ENCODE data around the gene RNF123. TPM values are rescaled to one million over a fixed set of nuclear protein-coding genes. Genes with fewer than 3 reads are reported as not detected.

The RNF123 gene
- total and polyA plus RNA-seq, 2 donors (not counting 3 experiments of a cell fraction or from before 2014, with no cell fraction given) = 43.4 to 59.3 TPM

DNA sequence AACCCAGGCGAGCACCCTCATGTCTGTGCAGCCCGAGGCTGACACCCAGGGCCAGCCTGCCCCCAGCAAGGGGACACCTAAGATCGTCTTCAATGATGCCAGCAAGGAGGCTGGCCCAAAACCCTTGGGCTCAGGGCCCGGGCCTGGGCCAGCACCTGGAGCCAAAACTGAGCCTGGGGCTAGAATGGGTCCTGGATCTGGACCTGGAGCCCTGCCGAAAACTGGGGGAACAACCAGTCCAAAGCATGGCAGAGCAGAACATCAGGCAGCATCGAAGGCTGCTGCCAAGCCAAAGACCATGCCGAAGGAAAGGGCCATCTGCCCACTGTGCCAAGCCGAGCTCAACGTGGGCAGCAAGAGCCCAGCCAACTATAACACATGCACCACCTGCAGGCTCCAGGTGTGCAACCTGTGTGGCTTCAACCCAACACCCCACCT is 46.6 kb upstream of the RNF123 start:
- TF ChIP-seq MYC (IDR thresholded peaks at IDR 0.05; ENCODE audit: low read depth, low read length) (no peak), JUN (IDR thresholded peaks at IDR 0.05; ENCODE audit: borderline replicate concordance, insufficient read depth, insufficient read length, low read depth) (no peak), GATA2 (IDR thresholded peaks at IDR 0.05; ENCODE audit: insufficient read depth, insufficient read length, low read depth, low read length) (no peak), POLR2AphosphoS5 (IDR thresholded peaks at IDR 0.05; ENCODE audit: insufficient read depth, low read depth, low read length) (no peak), EZH2 (IDR thresholded peaks at IDR 0.05; ENCODE audit: borderline replicate concordance, low read depth, low read length, severe bottlenecking) (no peak), POLR2A (IDR thresholded peaks at IDR 0.05; ENCODE audit: low read depth, low read length) (no peak), CTCF (IDR thresholded peaks at IDR 0.05; ENCODE audit: extremely low read depth in 1 of 2, insufficient read depth in 1 of 2, low read depth in 1 of 2, low read length in 2 of 2) (no peak), FOS (IDR thresholded peaks at IDR 0.05; ENCODE audit: borderline replicate concordance, insufficient read depth, low read length) (no peak)
- TF ChIP-seq, protein P1, sequence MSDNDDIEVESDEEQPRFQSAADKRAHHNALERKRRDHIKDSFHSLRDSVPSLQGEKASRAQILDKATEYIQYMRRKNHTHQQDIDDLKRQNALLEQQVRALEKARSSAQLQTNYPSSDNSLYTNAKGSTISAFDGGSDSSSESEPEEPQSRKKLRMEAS (IDR thresholded peaks at IDR 0.05; ENCODE audit: insufficient read depth, insufficient read length) = no peak
- Histone ChIP-seq H3K4me3 (replicated peaks in 1 of 3; ENCODE audit: insufficient read depth in 1 of 3, low read depth in 1 of 3, low read length in 3 of 3) (no peak overlapping the region), H2AFZ (ENCODE audit: low read depth, low read length) (no peak overlapping the region), H3K4me1 (ENCODE audit: control insufficient read depth, extremely low read depth, insufficient read depth, low read length) (no peaks in the 10 kb centered on the region), H3K4me2 (ENCODE audit: insufficient read depth, low read length) (no peak overlapping the region), H3K27ac (ENCODE audit: insufficient read depth, low read depth, low read length) (no peak overlapping the region), H3K9me3 (replicated peaks; ENCODE audit: control insufficient read depth, insufficient read depth, low read length) (no peaks in the 10 kb centered on the region), H3K27me3 (ENCODE audit: control insufficient read depth in 2 of 2, insufficient read depth in 2 of 2, low read length in 2 of 2) (peaks cover 0 to 2% of the 10 kb centered on the region in 2 experiments), H3K9me1 (replicated peaks; ENCODE audit: control insufficient read depth, extremely low read depth, insufficient read depth, low read length) (no peaks in the 10 kb centered on the region), H3K36me3 (ENCODE audit: control insufficient read depth in 2 of 2, extremely low read depth in 1 of 2, insufficient read depth in 2 of 2, low read length in 2 of 2) (no peaks in the 10 kb centered on the region), H3K9ac (replicated peaks; ENCODE audit: extremely low read depth, insufficient read depth, low read length) (no peak overlapping the region), H4K20me1 (replicated peaks; ENCODE audit: control insufficient read depth, extremely low read depth, insufficient read depth, low read length) (no peaks in the 10 kb centered on the region), H3K79me2 (ENCODE audit: control insufficient read depth, insufficient read depth, low read length) (no peaks in the 10 kb centered on the region)
- POLR2A ChIA-PET = no interaction called here
- dilution Hi-C loops (cut with MboI; ENCODE audit: extremely low pct_ligation_motif_present, low sequenced_read_pairs) = no loop called here
- no TSS peak for BruUV-seq (replicated peaks)
- DNase-seq (ENCODE audit: low read depth, low spot score) (no peak), FAIRE-seq (no peak)
- CTCF ChIA-PET = no interaction called here
- intact Hi-C loops (cut with micrococcal nuclease) = no loop called here
